Hematopoietic multipotent progenitor cell treated with erythropoietin and hydrocortisone succinate and interleukin-3 and kit ligand, for 6 days (in vitro differentiated cells): ENCODE measurements around the gene GABRD.

Experiments used
- DNase-seq: peaks from one replicate; pipeline ENCODE4 v3.0.0-alpha.2; 2015

GABRD gene

GRCh38 chr1:2080140-2080539 is 61.0 kb downstream of the GABRD start:
- DNase-seq, result no peak
